ENCODE measurements around the gene NR6A1. TPM values are rescaled to one million over a fixed set of nuclear protein-coding genes. Genes with fewer than 3 reads are reported as not detected.

The NR6A1 gene
- total RNA-seq, 1 donor from 2014 or later = 302 TPM

DNA sequence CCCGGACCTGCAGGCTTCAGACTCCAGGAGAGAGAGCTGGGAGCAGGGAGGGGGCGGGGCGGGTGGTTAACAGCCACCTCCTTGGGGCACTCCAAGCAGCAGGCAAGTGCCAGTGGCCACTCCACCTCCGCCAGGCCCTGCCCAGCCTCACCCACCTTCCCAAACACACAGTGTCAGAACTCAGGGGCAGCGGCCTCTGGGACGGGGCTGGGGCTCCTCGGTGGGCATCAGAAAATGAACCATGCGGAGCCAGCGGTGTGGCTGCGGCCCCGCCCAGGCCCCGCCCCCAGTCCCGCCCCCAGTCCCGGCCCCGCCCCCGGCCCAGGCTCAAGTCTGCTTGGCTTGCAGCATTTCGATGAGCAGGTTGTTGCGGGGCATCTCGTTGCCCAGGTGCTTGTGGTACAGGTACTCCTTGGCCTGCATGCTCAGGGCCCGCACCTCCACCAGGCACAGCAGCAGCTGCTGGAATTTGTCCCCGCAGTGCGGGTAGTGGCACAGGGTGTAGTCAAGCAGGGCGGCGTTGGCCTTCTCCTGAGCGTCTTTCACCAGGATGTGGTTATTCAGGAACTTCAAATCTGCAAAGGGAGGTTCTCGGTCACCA lies 288.6 kb downstream of the NR6A1 start:
- Histone ChIP-seq H3K4me2 (peak overlapping the region; percentile 67), H3K9me3 (ENCODE audit: low read depth) (no peaks in the 10 kb centered on the region), H3K79me2 (ENCODE audit: low read depth) (no peaks in the 10 kb centered on the region), H3K36me3 (no peaks in the 10 kb centered on the region), H3K27ac (no peak overlapping the region), H3K9ac (no peak overlapping the region), H2AFZ (replicated peaks) (no peak overlapping the region), H3F3A (ENCODE audit: low read depth) (peaks cover 55% of the 10 kb centered on the region), H4K20me1 (ENCODE audit: low read depth) (no peaks in the 10 kb centered on the region), H3K4me1 (peaks cover 58% of the 10 kb centered on the region), H3K4me3 (no peak overlapping the region), H3K27me3 (peaks cover 22% of the 10 kb centered on the region)
- H3K36me3 Mint-ChIP-seq = no peaks in the 10 kb centered on the region
- peaks cover 46% of the 10 kb centered on the region for H3K4me1 Mint-ChIP-seq
- peak; percentile 58 for DNase-seq (ENCODE audit: low spot score)
- peak overlapping the region; percentile 41 for H3K4me3 Mint-ChIP-seq
- TF ChIP-seq EZH2phosphoT487 (IDR thresholded peaks at IDR 0.05) (no peak), EZH2 (IDR thresholded peaks at IDR 0.05) (no peak)
- TF ChIP-seq, protein P1, sequence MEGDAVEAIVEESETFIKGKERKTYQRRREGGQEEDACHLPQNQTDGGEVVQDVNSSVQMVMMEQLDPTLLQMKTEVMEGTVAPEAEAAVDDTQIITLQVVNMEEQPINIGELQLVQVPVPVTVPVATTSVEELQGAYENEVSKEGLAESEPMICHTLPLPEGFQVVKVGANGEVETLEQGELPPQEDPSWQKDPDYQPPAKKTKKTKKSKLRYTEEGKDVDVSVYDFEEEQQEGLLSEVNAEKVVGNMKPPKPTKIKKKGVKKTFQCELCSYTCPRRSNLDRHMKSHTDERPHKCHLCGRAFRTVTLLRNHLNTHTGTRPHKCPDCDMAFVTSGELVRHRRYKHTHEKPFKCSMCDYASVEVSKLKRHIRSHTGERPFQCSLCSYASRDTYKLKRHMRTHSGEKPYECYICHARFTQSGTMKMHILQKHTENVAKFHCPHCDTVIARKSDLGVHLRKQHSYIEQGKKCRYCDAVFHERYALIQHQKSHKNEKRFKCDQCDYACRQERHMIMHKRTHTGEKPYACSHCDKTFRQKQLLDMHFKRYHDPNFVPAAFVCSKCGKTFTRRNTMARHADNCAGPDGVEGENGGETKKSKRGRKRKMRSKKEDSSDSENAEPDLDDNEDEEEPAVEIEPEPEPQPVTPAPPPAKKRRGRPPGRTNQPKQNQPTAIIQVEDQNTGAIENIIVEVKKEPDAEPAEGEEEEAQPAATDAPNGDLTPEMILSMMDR (IDR thresholded peaks at IDR 0.05) = no peak
- H3K9me3 Mint-ChIP-seq = peaks cover 2% of the 10 kb centered on the region
- H3K27ac Mint-ChIP-seq = no peak overlapping the region
- peaks cover 13% of the 10 kb centered on the region for H3K27me3 Mint-ChIP-seq (ENCODE audit: insufficient read depth, low read depth)

DNA sequence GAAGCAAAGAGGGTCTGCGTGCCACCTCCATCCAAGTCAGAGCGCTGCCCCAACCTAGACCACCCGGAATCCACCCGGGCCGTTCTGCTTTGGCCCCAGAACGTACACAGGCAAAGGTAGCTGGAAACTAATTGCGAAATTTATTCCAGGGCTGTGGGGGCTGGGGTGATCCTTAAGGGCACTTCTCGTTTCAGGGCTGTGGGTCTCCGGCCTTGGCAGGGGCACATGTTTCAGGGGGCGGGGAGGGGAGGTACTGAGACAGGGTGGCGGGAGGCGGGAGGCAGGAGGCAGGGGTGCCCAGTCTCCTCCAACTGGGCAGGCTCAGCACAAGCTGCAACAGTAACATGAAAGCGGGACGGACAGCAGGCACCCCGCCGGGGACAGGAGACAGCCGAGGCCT lies 290.0 kb downstream of the NR6A1 start:
- DNase-seq (ENCODE audit: low spot score) = no peak
- Mint-ChIP-seq H3K27me3 (ENCODE audit: insufficient read depth, low read depth) (peaks cover 12% of the 10 kb centered on the region), H3K9me3 (peaks cover 2% of the 10 kb centered on the region), H3K4me3 (no peak overlapping the region), H3K27ac (no peak overlapping the region), H3K4me1 (peaks cover 36% of the 10 kb centered on the region), H3K36me3 (no peaks in the 10 kb centered on the region)
- TF ChIP-seq EZH2phosphoT487 (IDR thresholded peaks at IDR 0.05) = no peak
- TF ChIP-seq, protein P1 (IDR thresholded peaks at IDR 0.05) = no peak
- TF ChIP-seq EZH2 (IDR thresholded peaks at IDR 0.05) = no peak
- Histone ChIP-seq H3K4me2 (no peak overlapping the region), H3K79me2 (ENCODE audit: low read depth) (no peaks in the 10 kb centered on the region), H4K20me1 (ENCODE audit: low read depth) (no peaks in the 10 kb centered on the region), H3K9me3 (ENCODE audit: low read depth) (no peaks in the 10 kb centered on the region), H3K27me3 (peaks cover 22% of the 10 kb centered on the region), H3K9ac (no peak overlapping the region), H3F3A (ENCODE audit: low read depth) (peaks cover 51% of the 10 kb centered on the region), H3K36me3 (no peaks in the 10 kb centered on the region), H3K4me1 (peaks cover 54% of the 10 kb centered on the region), H3K4me3 (no peak overlapping the region), H2AFZ (replicated peaks) (no peak overlapping the region), H3K27ac (no peak overlapping the region)

DNA sequence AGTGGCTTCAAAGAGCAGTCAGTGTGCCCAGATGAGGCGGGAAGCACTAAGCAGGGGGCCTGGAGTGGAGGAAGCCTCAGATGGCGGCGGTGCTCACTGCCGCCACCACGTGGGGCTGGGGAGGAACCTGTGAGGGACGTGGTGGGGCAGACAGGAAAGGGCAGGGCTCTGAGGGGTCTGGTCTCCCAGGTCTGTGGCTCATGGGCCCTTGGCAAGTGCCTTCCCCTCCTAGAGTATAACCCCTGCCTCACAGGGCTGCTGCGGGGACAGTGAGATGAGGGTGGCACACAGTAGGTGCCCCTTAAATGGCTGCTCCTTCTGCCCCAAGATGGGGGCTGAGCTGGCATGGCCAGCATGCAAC lies 290.5 kb downstream of the NR6A1 start:
- Mint-ChIP-seq H3K27me3 (ENCODE audit: insufficient read depth, low read depth) (peaks cover 12% of the 10 kb centered on the region), H3K4me3 (no peak overlapping the region), H3K27ac (peak overlapping the region; percentile 42), H3K36me3 (no peaks in the 10 kb centered on the region), H3K4me1 (peaks cover 32% of the 10 kb centered on the region), H3K9me3 (peaks cover 2% of the 10 kb centered on the region)
- Histone ChIP-seq H3K27me3 (peaks cover 22% of the 10 kb centered on the region), H4K20me1 (ENCODE audit: low read depth) (no peaks in the 10 kb centered on the region), H3K4me2 (no peak overlapping the region), H3K9me3 (ENCODE audit: low read depth) (no peaks in the 10 kb centered on the region), H2AFZ (replicated peaks) (no peak overlapping the region), H3K79me2 (ENCODE audit: low read depth) (no peaks in the 10 kb centered on the region), H3K9ac (no peak overlapping the region), H3K36me3 (no peaks in the 10 kb centered on the region), H3F3A (ENCODE audit: low read depth) (peaks cover 46% of the 10 kb centered on the region), H3K27ac (no peak overlapping the region), H3K4me3 (no peak overlapping the region), H3K4me1 (peaks cover 49% of the 10 kb centered on the region)
- TF ChIP-seq, protein P1 (IDR thresholded peaks at IDR 0.05) = peak; percentile 66
- no peak for TF ChIP-seq EZH2 (IDR thresholded peaks at IDR 0.05)
- no peak for TF ChIP-seq EZH2phosphoT487 (IDR thresholded peaks at IDR 0.05)
- peak; percentile 83 for DNase-seq (ENCODE audit: low spot score)

All from neural progenitor cell (in vitro differentiated cells).